ENCODE results near the gene MGST2. TPM values are rescaled to one million over a fixed set of nuclear protein-coding genes. Genes with fewer than 3 reads are reported as not detected.

The MGST2 gene
- polyA plus RNA-seq, 1 donor from 2014 or later = 2.0 TPM

GRCh38 chr4:139658586-139659382, 6.8 kb upstream of the MGST2 start:
- TF ChIP-seq, protein P1, sequence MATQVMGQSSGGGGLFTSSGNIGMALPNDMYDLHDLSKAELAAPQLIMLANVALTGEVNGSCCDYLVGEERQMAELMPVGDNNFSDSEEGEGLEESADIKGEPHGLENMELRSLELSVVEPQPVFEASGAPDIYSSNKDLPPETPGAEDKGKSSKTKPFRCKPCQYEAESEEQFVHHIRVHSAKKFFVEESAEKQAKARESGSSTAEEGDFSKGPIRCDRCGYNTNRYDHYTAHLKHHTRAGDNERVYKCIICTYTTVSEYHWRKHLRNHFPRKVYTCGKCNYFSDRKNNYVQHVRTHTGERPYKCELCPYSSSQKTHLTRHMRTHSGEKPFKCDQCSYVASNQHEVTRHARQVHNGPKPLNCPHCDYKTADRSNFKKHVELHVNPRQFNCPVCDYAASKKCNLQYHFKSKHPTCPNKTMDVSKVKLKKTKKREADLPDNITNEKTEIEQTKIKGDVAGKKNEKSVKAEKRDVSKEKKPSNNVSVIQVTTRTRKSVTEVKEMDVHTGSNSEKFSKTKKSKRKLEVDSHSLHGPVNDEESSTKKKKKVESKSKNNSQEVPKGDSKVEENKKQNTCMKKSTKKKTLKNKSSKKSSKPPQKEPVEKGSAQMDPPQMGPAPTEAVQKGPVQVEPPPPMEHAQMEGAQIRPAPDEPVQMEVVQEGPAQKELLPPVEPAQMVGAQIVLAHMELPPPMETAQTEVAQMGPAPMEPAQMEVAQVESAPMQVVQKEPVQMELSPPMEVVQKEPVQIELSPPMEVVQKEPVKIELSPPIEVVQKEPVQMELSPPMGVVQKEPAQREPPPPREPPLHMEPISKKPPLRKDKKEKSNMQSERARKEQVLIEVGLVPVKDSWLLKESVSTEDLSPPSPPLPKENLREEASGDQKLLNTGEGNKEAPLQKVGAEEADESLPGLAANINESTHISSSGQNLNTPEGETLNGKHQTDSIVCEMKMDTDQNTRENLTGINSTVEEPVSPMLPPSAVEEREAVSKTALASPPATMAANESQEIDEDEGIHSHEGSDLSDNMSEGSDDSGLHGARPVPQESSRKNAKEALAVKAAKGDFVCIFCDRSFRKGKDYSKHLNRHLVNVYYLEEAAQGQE (IDR thresholded peaks at IDR 0.05; ENCODE audit: borderline replicate concordance) = no peak
- TF ChIP-seq, protein P2, sequence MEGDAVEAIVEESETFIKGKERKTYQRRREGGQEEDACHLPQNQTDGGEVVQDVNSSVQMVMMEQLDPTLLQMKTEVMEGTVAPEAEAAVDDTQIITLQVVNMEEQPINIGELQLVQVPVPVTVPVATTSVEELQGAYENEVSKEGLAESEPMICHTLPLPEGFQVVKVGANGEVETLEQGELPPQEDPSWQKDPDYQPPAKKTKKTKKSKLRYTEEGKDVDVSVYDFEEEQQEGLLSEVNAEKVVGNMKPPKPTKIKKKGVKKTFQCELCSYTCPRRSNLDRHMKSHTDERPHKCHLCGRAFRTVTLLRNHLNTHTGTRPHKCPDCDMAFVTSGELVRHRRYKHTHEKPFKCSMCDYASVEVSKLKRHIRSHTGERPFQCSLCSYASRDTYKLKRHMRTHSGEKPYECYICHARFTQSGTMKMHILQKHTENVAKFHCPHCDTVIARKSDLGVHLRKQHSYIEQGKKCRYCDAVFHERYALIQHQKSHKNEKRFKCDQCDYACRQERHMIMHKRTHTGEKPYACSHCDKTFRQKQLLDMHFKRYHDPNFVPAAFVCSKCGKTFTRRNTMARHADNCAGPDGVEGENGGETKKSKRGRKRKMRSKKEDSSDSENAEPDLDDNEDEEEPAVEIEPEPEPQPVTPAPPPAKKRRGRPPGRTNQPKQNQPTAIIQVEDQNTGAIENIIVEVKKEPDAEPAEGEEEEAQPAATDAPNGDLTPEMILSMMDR (IDR thresholded peaks at IDR 0.05; ENCODE audit: poor library complexity, severe bottlenecking) = no peak
- TF ChIP-seq POLR2AphosphoS5 (IDR thresholded peaks at IDR 0.05) (no peak), TAF1 (IDR thresholded peaks at IDR 0.05; ENCODE audit: low read depth) (no peak), EP300 (conservative IDR thresholded peaks at IDR 0.05; ENCODE audit: poor library complexity, severe bottlenecking) (no peak), SMC3 (conservative IDR thresholded peaks at IDR 0.05; ENCODE audit: poor library complexity) (no peak), MXI1 (conservative IDR thresholded peaks at IDR 0.05; ENCODE audit: poor library complexity, severe bottlenecking) (no peak), RAD21 (conservative IDR thresholded peaks at IDR 0.05) (no peak), EZH2 (IDR thresholded peaks at IDR 0.05; ENCODE audit: borderline replicate concordance, insufficient read depth, low read length, poor library complexity, severe bottlenecking) (no peak)
- Histone ChIP-seq H3K36me3 (ENCODE audit: insufficient read depth, low read length) (no peaks in the 10 kb centered on the region), H3K79me2 (replicated peaks; ENCODE audit: insufficient read depth, low read length) (no peaks in the 10 kb centered on the region), H4K20me1 (ENCODE audit: insufficient read depth) (no peaks in the 10 kb centered on the region), H3K9ac (ENCODE audit: low read length) (no peak overlapping the region), H3K9me3 (ENCODE audit: low read length) (no peaks in the 10 kb centered on the region), H3K27me3 (ENCODE audit: insufficient read depth, low read depth, low read length) (no peaks in the 10 kb centered on the region), H3K4me2 (ENCODE audit: low read length) (no peak overlapping the region), H2AFZ (ENCODE audit: low read depth, low read length) (no peak overlapping the region), H3K4me3 (ENCODE audit: low read length) (no peak overlapping the region), H3K9me2 (ENCODE audit: insufficient read depth, low read length) (no peaks in the 10 kb centered on the region), H3K27ac (ENCODE audit: low read length) (no peak overlapping the region), H3F3A (ENCODE audit: insufficient read depth, low read length, poor library complexity, severe bottlenecking) (no peaks in the 10 kb centered on the region)

- Histone ChIP-seq H3K27ac (ENCODE audit: low read length) (peak overlapping the region; percentile 25), H3K9me3 (ENCODE audit: low read length) (no peaks in the 10 kb centered on the region), H3K9ac (ENCODE audit: low read length) (no peak overlapping the region), H3K9me2 (ENCODE audit: insufficient read depth, low read length) (no peaks in the 10 kb centered on the region), H3K36me3 (ENCODE audit: insufficient read depth, low read length) (no peaks in the 10 kb centered on the region), H3K4me3 (ENCODE audit: low read length) (no peak overlapping the region), H3K27me3 (ENCODE audit: insufficient read depth, low read depth, low read length) (no peaks in the 10 kb centered on the region), H3F3A (ENCODE audit: insufficient read depth, low read length, poor library complexity, severe bottlenecking) (no peaks in the 10 kb centered on the region), H3K79me2 (replicated peaks; ENCODE audit: insufficient read depth, low read length) (no peaks in the 10 kb centered on the region), H2AFZ (ENCODE audit: low read depth, low read length) (no peak overlapping the region), H3K4me2 (ENCODE audit: low read length) (no peak overlapping the region), H4K20me1 (ENCODE audit: insufficient read depth) (no peaks in the 10 kb centered on the region)
- TF ChIP-seq EP300 (conservative IDR thresholded peaks at IDR 0.05; ENCODE audit: poor library complexity, severe bottlenecking) (no peak), POLR2AphosphoS5 (IDR thresholded peaks at IDR 0.05) (no peak), SMC3 (conservative IDR thresholded peaks at IDR 0.05; ENCODE audit: poor library complexity) (no peak), RAD21 (conservative IDR thresholded peaks at IDR 0.05) (no peak), MXI1 (conservative IDR thresholded peaks at IDR 0.05; ENCODE audit: poor library complexity, severe bottlenecking) (no peak), EZH2 (IDR thresholded peaks at IDR 0.05; ENCODE audit: borderline replicate concordance, insufficient read depth, low read length, poor library complexity, severe bottlenecking) (no peak), TAF1 (IDR thresholded peaks at IDR 0.05; ENCODE audit: low read depth) (no peak)
- TF ChIP-seq, protein P1 (IDR thresholded peaks at IDR 0.05; ENCODE audit: borderline replicate concordance) = no peak
- TF ChIP-seq, protein P2 (IDR thresholded peaks at IDR 0.05; ENCODE audit: poor library complexity, severe bottlenecking) = no peak
These were observed 5.7 kb upstream of the MGST2 start for GRCh38 chr4:139659735-139660424.

All from neural cell (in vitro differentiated cells).